K562 (cell line): ENCODE data around the gene PLEKHA1. TPM values are rescaled to one million over a fixed set of nuclear protein-coding genes. Genes with fewer than 3 reads are reported as not detected.
A peak's percentile ranks its signal among the peaks of the same experiment; 100 is the strongest.

Source experiments
- ATAC-seq: fragments of 200-7000 bp; cut with Tn5 transposase; 3 replicates; pipeline ENCODE4 v1.9.1; 2020; ENCODE audit warnings: moderate library complexity
- BruUV-seq: library from RNA; stranded (reverse); fragments of 400-500 nt; replicated peaks from 2 replicates; lab custom pipeline; 2021; lab: Mats Ljungman, UMichigan
- CTCF ChIA-PET: fragments of 300-600 bp; formaldehyde crosslinking; extraction: SDS; loops from one replicate; lab custom pipeline; 2021; ENCODE audit warnings: low intra/inter-chr PET ratio; lab: Yijun Ruan, JAX
- POLR2A ChIA-PET: fragments of 300-600, 350-650 bp; sonication (Branson Sonifier 250); formaldehyde crosslinking; extraction: SDS; loops from one replicate; lab custom pipeline; 2021; ENCODE audit warnings: antibody characterized with exemption, inconsistent platforms; lab: Yijun Ruan, JAX
- DNase-seq, 4 experiments: peaks; one replicate each; pipeline versions ENCODE4 v3.0.0 to v3.0.0-alpha.2; 2011 to 2018; ENCODE audit warnings: low spot score in 3 of 4, mixed read lengths in 3 of 4; ENCODE audit errors: extremely low read depth in 1 of 4
- FAIRE-seq: peaks from 2 replicates; lab custom pipeline; 2011; peaks lifted over from hg19 to GRCh38; lab: Jason Lieb, UNC
- H2AFZ ChIP-seq: 2 replicates; pipeline ENCODE4 v1.6.0; 2011; ENCODE audit warnings: low read depth, low read length, control low read depth, inconsistent platforms
- H3K27ac ChIP-seq: fragments of 200-600 bp; 3 replicates; pipeline ENCODE4 v1.8.0; 2011; ENCODE audit warnings: low read depth, mild to moderate bottlenecking, control low read depth, inconsistent platforms, low read length, moderate library complexity, mixed read lengths; ENCODE audit errors: extremely low read depth
- H3K27me3 ChIP-seq, 2 experiments: fragments of 300-600 bp in 1 of 2; 2 replicates in 1 of 2; 3 replicates in 1 of 2; pipeline versions ENCODE4 v1.6.0 to v1.8.0; 2011; ENCODE audit warnings: inconsistent platforms in 2 of 2, low read length in 2 of 2, mild to moderate bottlenecking in 1 of 2, mixed read lengths in 1 of 2, moderate library complexity in 1 of 2; ENCODE audit not compliant: control insufficient read depth in 2 of 2, insufficient read depth in 2 of 2
- H3K36me3 ChIP-seq: fragments of 300-600 bp; 3 replicates; pipeline ENCODE4 v1.8.0; 2011; ENCODE audit warnings: mild to moderate bottlenecking, low read length, inconsistent platforms; ENCODE audit not compliant: control insufficient read depth, insufficient read depth
- H3K4me1 ChIP-seq, 2 experiments: fragments of 200-600 bp in 1 of 2; replicated peaks in 1 of 2; 2 replicates in 1 of 2; 3 replicates in 1 of 2; pipeline versions ENCODE4 v1.5.1 to v1.8.0; 2011; ENCODE audit warnings: inconsistent platforms in 2 of 2, low read length in 2 of 2, mild to moderate bottlenecking in 1 of 2, mixed read lengths in 1 of 2, moderate library complexity in 1 of 2; ENCODE audit not compliant: control insufficient read depth in 2 of 2, insufficient read depth in 2 of 2
- H3K4me2 ChIP-seq: 2 replicates; pipeline ENCODE4 v1.6.1; 2011; ENCODE audit warnings: low read length, control low read depth, inconsistent platforms, mixed read lengths; ENCODE audit not compliant: insufficient read depth
- H3K4me3 ChIP-seq: fragments of 200-600 bp; sonication (generic), shearing (Covaris generic); 2 replicates; pipeline ENCODE4 v1.5.1; 2016; ENCODE audit warnings: control low read depth, inconsistent platforms
- H3K79me2 ChIP-seq: fragments of 200-600 bp; 3 replicates; pipeline ENCODE4 v1.8.0; 2011; ENCODE audit warnings: low read length, inconsistent platforms; ENCODE audit not compliant: control insufficient read depth, insufficient read depth
- H3K9ac ChIP-seq, 2 experiments: 2 replicates each; pipeline versions ENCODE4 v1.6.0 to v1.6.1; 2011; ENCODE audit warnings: low read depth in 2 of 2, low read length in 2 of 2, control low read depth in 1 of 2, inconsistent platforms in 1 of 2, mild to moderate bottlenecking in 1 of 2, mixed read lengths in 1 of 2; ENCODE audit not compliant: insufficient read depth in 1 of 2
- H3K9me1 ChIP-seq: one replicate; pipeline ENCODE4 v1.6.0; 2011; ENCODE audit warnings: inconsistent platforms, mild to moderate bottlenecking, low read length, moderate library complexity; ENCODE audit not compliant: control insufficient read depth, insufficient read depth
- H3K9me3 ChIP-seq: replicated peaks from 2 replicates; pipeline ENCODE4 v1.5.1; 2011; ENCODE audit warnings: low read depth, low read length, inconsistent platforms; ENCODE audit not compliant: control insufficient read depth, insufficient read depth
- H4K20me1 ChIP-seq: replicated peaks from 2 replicates; pipeline ENCODE4 v1.6.1; 2011; ENCODE audit warnings: low read length, inconsistent platforms, mixed read lengths; ENCODE audit not compliant: control insufficient read depth, insufficient read depth
- COPS2 ChIP-seq: fragments of 450-650 bp; conservative IDR thresholded peaks from 2 replicates; pipeline ENCODE4 v1.6.1; 2016; ENCODE audit warnings: mild to moderate bottlenecking, moderate library complexity
- ERF ChIP-seq: fragments of 450-650 bp; formaldehyde crosslinking; IDR thresholded peaks from 2 replicates; pipeline ENCODE4 v1.4.0; 2020; ENCODE audit warnings: mild to moderate bottlenecking, mixed read lengths
- KDM2B ChIP-seq: fragments of 250-450 bp; sonication (Bioruptor Pico); IDR thresholded peaks from 2 replicates; pipeline ENCODE4 v1.8.0; 2021; ENCODE audit warnings: mild to moderate bottlenecking, moderate library complexity
- MED1 ChIP-seq: sonication (generic); formaldehyde crosslinking; IDR thresholded peaks from 2 replicates; pipeline ENCODE4 v1.8.1; 2023; ENCODE audit warnings: missing genetic modification reagents, borderline replicate concordance
- MXD1 ChIP-seq: fragments of 250-450 bp; sonication (Bioruptor Pico); IDR thresholded peaks from 2 replicates; pipeline ENCODE4 v1.8.0; 2021; ENCODE audit warnings: borderline replicate concordance, mild to moderate bottlenecking, moderate library complexity; ENCODE audit not compliant: poor library complexity, severe bottlenecking
- POLR2H ChIP-seq: IDR thresholded peaks from 2 replicates; pipeline ENCODE4 v1.6.1; 2016; ENCODE audit warnings: missing genetic modification characterization, low read depth, mild to moderate bottlenecking, control low read depth, missing compliant biosample characterization, moderate library complexity
- SMAD4 ChIP-seq: fragments of 250-450 bp; sonication (Bioruptor Pico); conservative IDR thresholded peaks from 2 replicates; pipeline ENCODE4 v1.8.0; 2021; ENCODE audit warnings: inconsistent platforms, mild to moderate bottlenecking, moderate library complexity
- ZBTB34 ChIP-seq: fragments of 250-450 bp; sonication (Bioruptor Pico); IDR thresholded peaks from 2 replicates; pipeline ENCODE4 v1.8.0; 2021; ENCODE audit warnings: mild to moderate bottlenecking, moderate library complexity
- ZNF583 ChIP-seq: fragments of 250-450 bp; sonication (Bioruptor Pico); IDR thresholded peaks from 2 replicates; pipeline ENCODE4 v1.4.0; 2020
- ZNF589 ChIP-seq: fragments of 200-800 bp; sonication (Bioruptor generic); IDR thresholded peaks from 2 replicates; pipeline ENCODE4 v1.6.1; 2016; ENCODE audit warnings: low read depth, missing genetic modification characterization, missing compliant biosample characterization
- ZNF75A ChIP-seq: fragments of 450-650 bp; formaldehyde crosslinking; IDR thresholded peaks from 2 replicates; pipeline ENCODE4 v1.4.0; 2020; ENCODE audit warnings: mild to moderate bottlenecking
- WGBS: fragments of 100-300 bp; shearing (Covaris generic); methylation state at CpG from one replicate; pipeline ENCODE4 v1.1.6; 2016; ENCODE audit warnings: low coverage, mixed read lengths; ENCODE audit not compliant: insufficient coverage; ENCODE audit errors: missing lambda C conversion rate; 5-methylcytosine and 5-hydroxymethylcytosine counted together
- in situ Hi-C: fragments of 300-500 bp; cut with MboI; formaldehyde crosslinking; loops from 4 replicates; pipeline ENCODE4 v1.15.0; 2018; ENCODE audit warnings: inconsistent platforms, mixed read lengths
- intact Hi-C: fragments of 100-400 bp; cut with micrococcal nuclease; formaldehyde crosslinking; loops from 2 replicates; pipeline ENCODE4 v1.14.2; 2022
- polyA plus RNA-seq, 8 experiments: library from polyadenylated mRNA; depleted of rRNA in 4 of 8; stranded (reverse) in 5 of 8; unstranded in 3 of 8; fragments of >200 nt; fragmentation: Nextera tagmentation in 2 of 8; fragmentation: Illumina TruSeq in 1 of 8; extraction: Ambion mirVana in 2 of 8; extraction: Trizol in 1 of 8; gene quantifications; 2 replicates each; pipeline versions ENCODE4 v1.2.1 to v1.2.3, GENCODE V29; 2011 to 2014; ENCODE audit warnings: inconsistent platforms in 1 of 8, missing spikeins in 1 of 8
- total RNA-seq, 7 experiments: library from RNA; depleted of rRNA in 6 of 7; stranded (reverse); fragments of >200 nt in 6 of 7; fragmentation: Illumina TruSeq in 2 of 7; extraction: Trizol in 2 of 7; gene quantifications; 2 replicates each; pipeline versions ENCODE4 v1.2.1 to v1.2.3, GENCODE V29; 2011 to 2021; ENCODE audit warnings: low replicate concordance in 1 of 7
- TF ChIP-seq, protein P1 (sequence below): IDR thresholded peaks from 2 replicates; pipeline ENCODE4 v1.6.1; 2011; ENCODE audit warnings: borderline replicate concordance, low read depth, mild to moderate bottlenecking, moderate library complexity, low read length; ENCODE audit not compliant: insufficient read depth, poor library complexity, severe bottlenecking
- TF ChIP-seq, protein P2 (sequence below): fragments of 450-650 bp; formaldehyde crosslinking; IDR thresholded peaks from 2 replicates; pipeline ENCODE4 v1.4.0; 2022; ENCODE audit warnings: missing genetic modification characterization
- TF ChIP-seq, protein P3 (sequence below), 2 experiments: fragments of 200-800 bp in 1 of 2; sonication (Bioruptor generic) in 1 of 2; sonication (generic) in 1 of 2; formaldehyde crosslinking in 1 of 2; IDR thresholded peaks in 1 of 2; conservative IDR thresholded peaks in 1 of 2; 2 replicates each; pipeline versions ENCODE4 v1.5.0 to v1.6.1; 2016 to 2020; ENCODE audit warnings: missing compliant biosample characterization in 1 of 2, missing genetic modification characterization in 1 of 2, missing genetic modification reagents in 1 of 2

PLEKHA1 gene
- total and polyA plus RNA-seq, 9 of the 15 experiments (the other 6 are each of a cell fraction or from before 2014, with no cell fraction given), result 0.05 to 4.7 (median 1.0) TPM

DNA sequence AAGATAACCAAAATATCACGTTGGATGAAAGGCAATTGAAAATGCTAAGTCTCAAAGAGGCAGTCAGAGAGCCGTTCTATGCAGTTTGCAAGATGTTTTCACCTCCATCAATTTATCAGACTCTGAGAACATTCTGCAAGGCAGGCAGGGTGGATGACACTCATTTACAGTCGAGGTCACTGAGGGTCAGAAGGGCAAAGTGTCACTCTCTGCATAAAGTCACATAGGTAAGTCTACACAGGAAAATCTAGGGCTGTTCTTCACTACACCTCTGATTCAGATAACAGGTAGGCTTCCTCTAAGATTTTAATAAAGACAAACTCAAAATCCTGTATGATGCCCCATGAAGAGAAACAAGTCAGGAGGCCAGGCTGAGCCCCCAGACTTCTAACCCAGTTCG lies 1.4 kb upstream of the PLEKHA1 start (continued):
- TF ChIP-seq, protein P1, sequence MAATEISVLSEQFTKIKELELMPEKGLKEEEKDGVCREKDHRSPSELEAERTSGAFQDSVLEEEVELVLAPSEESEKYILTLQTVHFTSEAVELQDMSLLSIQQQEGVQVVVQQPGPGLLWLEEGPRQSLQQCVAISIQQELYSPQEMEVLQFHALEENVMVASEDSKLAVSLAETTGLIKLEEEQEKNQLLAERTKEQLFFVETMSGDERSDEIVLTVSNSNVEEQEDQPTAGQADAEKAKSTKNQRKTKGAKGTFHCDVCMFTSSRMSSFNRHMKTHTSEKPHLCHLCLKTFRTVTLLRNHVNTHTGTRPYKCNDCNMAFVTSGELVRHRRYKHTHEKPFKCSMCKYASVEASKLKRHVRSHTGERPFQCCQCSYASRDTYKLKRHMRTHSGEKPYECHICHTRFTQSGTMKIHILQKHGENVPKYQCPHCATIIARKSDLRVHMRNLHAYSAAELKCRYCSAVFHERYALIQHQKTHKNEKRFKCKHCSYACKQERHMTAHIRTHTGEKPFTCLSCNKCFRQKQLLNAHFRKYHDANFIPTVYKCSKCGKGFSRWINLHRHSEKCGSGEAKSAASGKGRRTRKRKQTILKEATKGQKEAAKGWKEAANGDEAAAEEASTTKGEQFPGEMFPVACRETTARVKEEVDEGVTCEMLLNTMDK, result no peak
- TF ChIP-seq ZNF589, result no peak
- TF ChIP-seq, protein P2, sequence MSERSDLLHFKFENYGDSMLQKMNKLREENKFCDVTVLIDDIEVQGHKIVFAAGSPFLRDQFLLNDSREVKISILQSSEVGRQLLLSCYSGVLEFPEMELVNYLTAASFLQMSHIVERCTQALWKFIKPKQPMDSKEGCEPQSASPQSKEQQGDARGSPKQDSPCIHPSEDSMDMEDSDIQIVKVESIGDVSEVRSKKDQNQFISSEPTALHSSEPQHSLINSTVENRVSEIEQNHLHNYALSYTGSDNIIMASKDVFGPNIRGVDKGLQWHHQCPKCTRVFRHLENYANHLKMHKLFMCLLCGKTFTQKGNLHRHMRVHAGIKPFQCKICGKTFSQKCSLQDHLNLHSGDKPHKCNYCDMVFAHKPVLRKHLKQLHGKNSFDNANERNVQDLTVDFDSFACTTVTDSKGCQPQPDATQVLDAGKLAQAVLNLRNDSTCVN (CRISPR knock-in tag), result no peak
- TF ChIP-seq ERF, result no peak
- no peak for TF ChIP-seq KDM2B (CRISPR knock-in tag)

DNA sequence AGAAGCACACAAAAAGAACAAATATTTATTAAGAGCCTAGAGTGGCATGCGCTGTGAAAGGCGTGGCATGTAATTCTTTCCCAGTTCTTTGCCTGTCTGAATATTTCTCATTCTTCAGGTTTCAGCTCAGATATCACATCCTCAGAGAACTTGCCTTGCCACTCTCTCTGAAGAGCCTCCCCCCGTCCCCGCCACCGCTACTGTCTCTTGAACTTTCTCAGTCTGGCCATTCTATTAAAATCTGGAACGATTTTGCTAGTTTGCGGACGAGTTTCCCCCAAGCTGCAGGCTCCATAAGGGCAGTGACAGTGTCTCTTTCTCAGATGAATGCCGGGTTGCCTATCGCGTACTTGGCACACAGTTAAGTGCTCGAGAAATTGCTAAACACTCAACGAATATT lies 787 bp upstream of the PLEKHA1 start:
- ATAC-seq, result no peak
- peaks cover 0 to 13% of the 10 kb centered on the region in 2 experiments; a peak in 2 of 5 replicates for H3K4me1 ChIP-seq
- DNase-seq, result no peak
- no peak for FAIRE-seq
- H3K27ac ChIP-seq, result no peak overlapping the region
- peak overlapping the region; percentile 62; the same call in 1 of the 2 replicates for H2AFZ ChIP-seq
- BruUV-seq, result no TSS peak
- H3K27me3 ChIP-seq, result peaks cover 5 to 7% of the 10 kb centered on the region in 2 experiments; a peak in 3 of 5 replicates
- no peak overlapping the region for H3K4me2 ChIP-seq
- 68% methylated on average over 13 of the region's 13 CpGs for WGBS
- ChIA-PET POLR2A (interaction anchor here (0.5 to 0.6 kb wide), 2 partner anchors 24 to 26 kb away, joined by 3 read pairs; no protein-coding TSS in a partner anchor), CTCF (no interaction called here)
- no peaks in the 10 kb centered on the region for H4K20me1 ChIP-seq
- no peaks in the 10 kb centered on the region for H3K9me3 ChIP-seq
- in situ Hi-C loops, result no loop called here
- no peak overlapping the region for H3K4me3 ChIP-seq
- no peaks in the 10 kb centered on the region for H3K9me1 ChIP-seq
- H3K36me3 ChIP-seq, result no peaks in the 10 kb centered on the region
- H3K9ac ChIP-seq, result no peak overlapping the region
- no peaks in the 10 kb centered on the region for H3K79me2 ChIP-seq
- intact Hi-C loops, result no loop called here
- TF ChIP-seq ZNF75A (CRISPR knock-in tag), result no peak
- TF ChIP-seq SMAD4 (CRISPR knock-in tag), result no peak
- no peak for TF ChIP-seq MED1 (CRISPR knock-in tag)
- TF ChIP-seq ZBTB34 (CRISPR knock-in tag), result no peak
- no peak for TF ChIP-seq POLR2H (tag)
- no peak for TF ChIP-seq ZNF583 (CRISPR knock-in tag)
- TF ChIP-seq, protein P3, sequence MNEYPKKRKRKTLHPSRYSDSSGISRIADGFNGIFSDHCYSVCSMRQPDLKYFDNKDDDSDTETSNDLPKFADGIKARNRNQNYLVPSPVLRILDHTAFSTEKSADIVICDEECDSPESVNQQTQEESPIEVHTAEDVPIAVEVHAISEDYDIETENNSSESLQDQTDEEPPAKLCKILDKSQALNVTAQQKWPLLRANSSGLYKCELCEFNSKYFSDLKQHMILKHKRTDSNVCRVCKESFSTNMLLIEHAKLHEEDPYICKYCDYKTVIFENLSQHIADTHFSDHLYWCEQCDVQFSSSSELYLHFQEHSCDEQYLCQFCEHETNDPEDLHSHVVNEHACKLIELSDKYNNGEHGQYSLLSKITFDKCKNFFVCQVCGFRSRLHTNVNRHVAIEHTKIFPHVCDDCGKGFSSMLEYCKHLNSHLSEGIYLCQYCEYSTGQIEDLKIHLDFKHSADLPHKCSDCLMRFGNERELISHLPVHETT (CRISPR knock-in tag; conservative IDR thresholded peaks at IDR 0.05 in 1 of 2, IDR thresholded peaks at IDR 0.05 in 1 of 2), result no peak
- no peak for TF ChIP-seq COPS2
- TF ChIP-seq MXD1 (CRISPR knock-in tag), result no peak
